DMS53 treated with DMSO at 0.1 percent for 48 hours (cell line): ENCODE results near the gene SRRM5.
"Not testable (repeated sequence)": the region's sequence is repeated elsewhere in the genome, so short reads cannot be mapped to it uniquely, and the experiment has no call there.

Experiments
- DNase-seq: peaks from one replicate; lab custom pipeline; 2025; ENCODE audit not compliant: unreplicated experiment; lab: John Stamatoyannopoulos, UW

Gene SRRM5

GRCh38 chr19:43611788-43612187 is at the start of gene SRRM5:
SRRM5 (plus strand) TSS chr19:43612088; CDS start chr19:43612122, 34 bp downstream.
- DNase-seq, result no peak

- no peak for DNase-seq
These were observed 49.6 kb upstream of the SRRM5 start for GRCh38 chr19:43562226-43562697.

GRCh38 chr19:43562698-43563241 is 49.1 kb upstream of the SRRM5 start:
- DNase-seq, result no peak

- DNase-seq, result no peak
These were observed 48.0 kb upstream of the SRRM5 start for GRCh38 chr19:43563816-43564457.

GRCh38 chr19:43564800-43565199 is 47.1 kb upstream of the SRRM5 start:
- DNase-seq, result no peak

- no peak for DNase-seq
These were observed 42.2 kb upstream of the SRRM5 start for GRCh38 chr19:43569657-43570056.

GRCh38 chr19:43570174-43570791 is 41.6 kb upstream of the SRRM5 start:
- DNase-seq, result peak; percentile 30

- peak; percentile 97 for DNase-seq
These were observed 39.7 kb upstream of the SRRM5 start for GRCh38 chr19:43572171-43572588.

- no peak for DNase-seq
These were observed 37.3 kb upstream of the SRRM5 start for GRCh38 chr19:43574424-43575155.

- peak; percentile 91 for DNase-seq
These were observed 36.5 kb upstream of the SRRM5 start, which contains the start of the genes PINLYP and XRCC1 for GRCh38 chr19:43575156-43575950. PINLYP (plus strand) TSS chr19:43575801; CDS start chr19:43577192, 1,391 bp downstream. XRCC1 (minus strand) TSS chr19:43575527; CDS start chr19:43575458, 69 bp downstream.

- DNase-seq, result peak; percentile 14
These were observed 35.7 kb upstream of the SRRM5 start for GRCh38 chr19:43575955-43576878.

GRCh38 chr19:43578787-43579186 is 33.1 kb upstream of the SRRM5 start:
- no peak for DNase-seq

- no peak for DNase-seq
These were observed 30.4 kb upstream of the SRRM5 start for GRCh38 chr19:43581467-43581866.

GRCh38 chr19:43582495-43582894 is 29.4 kb upstream of the SRRM5 start:
- DNase-seq, result no peak

GRCh38 chr19:43584484-43584883 is 27.4 kb upstream of the SRRM5 start:
- no peak for DNase-seq

- no peak for DNase-seq
These were observed 25.5 kb upstream of the SRRM5 start for GRCh38 chr19:43586346-43586745.

- DNase-seq, result not testable (repeated sequence)
These were observed 24.9 kb upstream of the SRRM5 start for GRCh38 chr19:43587029-43587428.

- no peak for DNase-seq
These were observed 22.6 kb upstream of the SRRM5 start for GRCh38 chr19:43589277-43589676.

GRCh38 chr19:43589678-43590077 is 22.2 kb upstream of the SRRM5 start:
- no peak for DNase-seq
